HG02885 (cell line): Measurements from ENCODE around the gene LNX1.
"Not testable (repeated sequence)": the region's sequence is repeated elsewhere in the genome, so short reads cannot be mapped to it uniquely, and the experiment has no call there.

Source experiments
- ATAC-seq: cut with Tn5 transposase; IDR thresholded peaks from one replicate; pipeline ENCODE4 v1.9.1; 2021; ENCODE audit warnings: mild to moderate bottlenecking; ENCODE audit not compliant: unreplicated experiment, poor library complexity

Gene LNX1

DNA sequence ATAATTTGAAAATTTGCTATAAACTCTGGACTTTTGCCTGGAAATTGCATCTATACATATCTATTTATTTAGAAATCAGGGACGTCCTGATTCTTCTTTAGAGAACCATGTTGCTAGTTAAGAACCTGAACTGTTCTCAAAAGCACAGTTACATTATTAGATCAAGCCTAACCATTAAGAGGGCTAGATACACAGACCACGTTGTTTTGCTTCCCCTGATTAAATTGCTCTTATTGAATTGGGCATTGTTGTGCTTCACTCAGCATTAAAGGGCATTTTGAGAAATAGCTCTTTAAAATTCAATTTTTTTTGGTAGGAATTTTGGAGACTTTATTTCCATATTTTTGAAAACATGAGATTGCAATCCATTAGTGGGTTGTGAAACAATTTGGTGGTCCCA, 169.5 kb downstream of the LNX1 start:
- ATAC-seq, result no peak

DNA sequence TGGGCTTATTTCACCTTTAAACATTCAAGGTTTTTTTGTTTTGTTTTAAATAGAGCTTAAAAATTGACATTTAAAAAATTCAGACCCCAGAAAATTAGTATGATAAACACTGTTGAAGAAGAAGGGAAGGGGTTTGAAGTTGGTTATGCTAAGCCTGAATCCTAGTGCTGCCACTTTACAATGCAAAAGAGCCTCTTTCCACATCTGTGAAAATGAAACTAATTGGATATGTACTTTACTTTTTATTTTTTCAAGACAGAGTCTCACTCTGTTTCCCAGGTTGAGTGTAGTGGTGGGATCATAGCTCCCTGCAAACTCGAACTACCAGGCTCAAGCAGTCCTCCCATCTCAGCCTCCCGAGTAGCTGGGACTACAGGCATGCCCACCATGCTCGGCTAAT, 172.1 kb downstream of the LNX1 start:
- ATAC-seq, result no peak

GRCh38 chr4:53409479-53409878, 181.8 kb downstream of the LNX1 start:
- not testable (repeated sequence) for ATAC-seq
